Stimulated activated CD8-positive, alpha-beta memory T cell treated with anti-CD3 and anti-CD28 coated beads, Interleukin-15, amount 100 ng/mL, for 24 hours (primary cell): ENCODE results near the gene HECW1.
"Not testable (repeated sequence)": the region's sequence is repeated elsewhere in the genome, so short reads cannot be mapped to it uniquely, and the experiment has no call there.

ENCODE experiments used
- DNase-seq: peaks from one replicate; pipeline ENCODE4 v3.0.0-alpha.2; 2020; ENCODE audit warnings: low read depth

Gene HECW1

DNA sequence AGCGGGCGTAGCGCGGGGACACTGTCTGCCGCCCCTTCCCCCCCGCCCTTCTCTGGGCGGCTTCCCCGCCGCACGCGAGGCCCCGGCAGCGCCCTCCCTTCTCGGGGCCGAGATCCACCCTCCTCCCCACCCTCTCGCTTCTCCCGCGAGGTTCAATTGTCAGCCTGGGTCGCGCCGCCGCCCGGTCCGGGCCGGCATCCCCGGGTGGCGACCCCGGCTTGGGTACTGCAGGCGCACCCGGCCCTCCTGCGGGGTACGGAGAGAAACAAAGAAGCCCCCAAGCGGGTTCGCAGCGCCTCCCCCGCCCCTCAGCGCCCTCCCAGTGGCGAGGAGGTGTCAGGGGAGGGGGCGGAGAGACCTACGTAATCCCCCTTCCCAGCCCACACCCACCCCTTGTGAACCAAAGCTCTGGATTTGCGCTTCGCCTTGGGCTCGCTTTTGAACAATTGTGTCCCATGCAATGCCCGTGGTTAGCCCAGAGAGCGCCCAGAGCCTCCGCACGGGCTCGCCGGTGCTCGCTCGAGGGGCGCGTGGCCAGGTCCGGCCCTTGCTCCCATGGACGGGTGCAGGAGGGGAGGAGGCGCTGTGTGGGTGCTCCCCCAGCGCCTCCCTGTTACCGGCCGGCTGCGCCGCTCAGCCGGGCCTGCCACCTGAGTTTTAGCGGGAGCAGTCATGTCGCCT is 634 bp downstream of the HECW1 start:
- no peak for DNase-seq

GRCh38 chr7:43113622-43114457 is 1.4 kb downstream of the HECW1 start:
- DNase-seq, result no peak

DNA sequence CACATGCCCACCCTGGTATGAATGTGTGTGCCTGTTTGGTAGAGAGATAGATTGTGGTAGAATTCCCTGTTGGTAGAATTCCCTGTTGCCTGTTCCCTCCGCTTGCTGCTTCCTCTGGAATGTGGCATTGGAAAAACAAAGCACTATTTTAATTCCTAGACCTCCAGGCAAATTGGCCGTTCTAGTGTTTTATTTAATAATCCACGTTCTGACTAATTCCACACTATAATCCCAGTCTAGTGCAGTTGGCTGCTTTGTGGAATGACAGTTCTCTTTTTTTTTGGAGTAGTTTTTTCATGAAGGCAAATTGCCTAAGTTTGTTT is 2.0 kb downstream of the HECW1 start:
- no peak for DNase-seq

GRCh38 chr7:43116451-43116850 is 4.0 kb downstream of the HECW1 start:
- no peak for DNase-seq

GRCh38 chr7:43117095-43117494 is 4.6 kb downstream of the HECW1 start:
- DNase-seq, result no peak

DNA sequence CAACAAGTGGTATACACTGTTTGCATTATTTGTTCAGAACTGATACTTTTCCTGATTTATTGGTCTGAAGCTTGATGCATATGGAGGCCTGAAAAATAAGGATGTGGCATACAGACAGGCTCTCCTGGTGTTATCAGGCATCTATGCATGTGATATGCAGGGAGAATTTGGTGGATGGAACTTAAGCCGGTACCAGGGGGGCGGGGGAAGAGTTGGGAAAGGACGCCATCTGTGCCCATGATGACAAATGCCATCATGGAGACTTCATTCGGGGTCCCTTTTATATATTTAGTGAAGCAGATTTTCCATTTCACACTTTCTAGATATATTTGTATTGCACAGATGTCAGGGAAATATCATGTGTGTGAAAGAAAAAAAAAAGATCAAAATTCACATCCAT is 5.4 kb downstream of the HECW1 start:
- DNase-seq, result no peak

GRCh38 chr7:43118313-43118712 is 5.9 kb downstream of the HECW1 start:
- no peak for DNase-seq

- no peak for DNase-seq
These were observed 7.1 kb downstream of the HECW1 start for GRCh38 chr7:43119371-43120075.

GRCh38 chr7:43121973-43122372 is 9.5 kb downstream of the HECW1 start:
- DNase-seq, result no peak

DNA sequence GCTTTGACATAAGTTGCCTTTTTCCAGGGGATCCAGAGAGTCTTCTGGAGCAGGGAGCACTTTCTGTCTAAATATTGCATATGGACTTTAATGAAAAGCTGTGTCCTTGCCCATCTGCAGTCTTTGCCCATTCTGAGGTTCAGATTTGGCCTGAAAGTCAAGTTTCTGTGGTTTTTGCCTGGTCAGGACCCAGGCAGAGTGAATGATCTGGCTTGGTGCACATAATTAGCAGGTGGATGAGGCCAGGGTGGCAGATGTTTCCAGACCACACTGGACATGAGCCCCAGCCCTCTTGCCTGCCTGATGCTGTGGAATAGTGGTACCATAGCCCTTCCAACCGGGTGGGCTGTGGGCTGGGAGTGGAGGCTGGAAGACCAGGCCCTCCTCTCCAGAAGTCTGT is 11.0 kb downstream of the HECW1 start:
- no peak for DNase-seq

- DNase-seq, result no peak
These were observed 11.9 kb downstream of the HECW1 start for GRCh38 chr7:43124388-43124787.

DNA sequence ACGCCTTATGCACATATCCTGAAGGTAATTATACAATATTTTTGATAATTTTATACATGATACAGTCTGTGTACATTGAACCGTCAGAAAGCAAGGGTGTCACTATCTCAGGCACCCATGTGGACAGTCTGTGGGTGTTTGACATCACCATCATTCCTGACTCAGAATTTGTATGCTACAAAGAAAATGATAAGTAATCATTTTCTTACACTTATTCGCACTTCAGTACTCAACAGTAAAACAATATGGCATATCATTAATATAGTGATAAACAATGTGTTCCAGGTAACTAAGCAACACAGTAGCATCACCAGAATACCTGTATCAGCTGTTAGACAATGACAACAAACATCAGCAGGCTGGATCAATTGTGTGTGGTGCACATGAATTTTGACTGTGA is 17.9 kb downstream of the HECW1 start:
- no peak for DNase-seq

GRCh38 chr7:43135129-43135528 is 22.7 kb downstream of the HECW1 start:
- no peak for DNase-seq

GRCh38 chr7:43136064-43136463 is 23.6 kb downstream of the HECW1 start:
- no peak for DNase-seq

GRCh38 chr7:43137121-43137744 is 24.8 kb downstream of the HECW1 start:
- not testable (repeated sequence) for DNase-seq

DNA sequence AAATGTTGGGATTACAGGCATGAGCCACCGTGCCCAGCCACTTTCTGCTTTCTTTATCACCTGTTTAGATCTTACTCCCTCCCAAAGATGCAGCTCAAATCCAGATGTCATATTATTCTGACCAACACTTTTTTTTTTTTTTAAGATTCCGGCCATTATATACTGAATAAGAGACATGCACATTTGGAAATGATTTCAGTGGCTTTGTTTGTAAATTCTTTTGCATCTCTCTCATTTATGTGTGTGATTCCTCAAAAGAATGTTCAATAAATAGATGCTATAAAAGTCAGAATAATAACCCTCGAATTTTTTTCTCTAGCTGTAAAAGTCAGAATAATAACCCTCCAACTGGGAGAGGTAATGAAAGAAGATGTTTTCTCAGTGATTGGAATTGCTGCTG is 25.4 kb downstream of the HECW1 start:
- DNase-seq, result no peak

DNA sequence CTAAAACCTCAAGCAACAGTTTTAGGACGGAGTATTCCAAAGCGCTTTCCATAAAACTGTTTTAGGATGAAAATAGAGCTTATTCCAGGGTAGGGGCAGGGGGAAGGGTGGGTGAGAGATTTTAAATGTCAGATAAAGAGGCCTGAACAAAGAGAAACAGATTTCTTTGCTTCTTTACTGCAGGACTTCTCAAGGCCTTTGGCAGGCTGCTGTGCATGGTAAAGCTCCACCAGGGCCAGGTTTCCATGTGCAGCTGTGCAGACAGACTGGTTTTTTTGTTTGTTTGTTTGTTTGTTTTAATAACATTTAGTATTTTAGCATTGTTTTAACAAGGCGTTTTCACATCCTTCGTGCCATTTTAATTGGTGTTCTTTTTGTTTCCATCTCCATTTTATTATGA is 26.3 kb downstream of the HECW1 start:
- DNase-seq, result no peak

- DNase-seq, result no peak
These were observed 26.7 kb downstream of the HECW1 start for GRCh38 chr7:43139137-43139536.

GRCh38 chr7:43140186-43140585 is 27.7 kb downstream of the HECW1 start:
- DNase-seq, result no peak

GRCh38 chr7:43141091-43141490 is 28.6 kb downstream of the HECW1 start:
- no peak for DNase-seq

- DNase-seq, result no peak
These were observed 30.3 kb downstream of the HECW1 start for GRCh38 chr7:43142703-43143102.

DNA sequence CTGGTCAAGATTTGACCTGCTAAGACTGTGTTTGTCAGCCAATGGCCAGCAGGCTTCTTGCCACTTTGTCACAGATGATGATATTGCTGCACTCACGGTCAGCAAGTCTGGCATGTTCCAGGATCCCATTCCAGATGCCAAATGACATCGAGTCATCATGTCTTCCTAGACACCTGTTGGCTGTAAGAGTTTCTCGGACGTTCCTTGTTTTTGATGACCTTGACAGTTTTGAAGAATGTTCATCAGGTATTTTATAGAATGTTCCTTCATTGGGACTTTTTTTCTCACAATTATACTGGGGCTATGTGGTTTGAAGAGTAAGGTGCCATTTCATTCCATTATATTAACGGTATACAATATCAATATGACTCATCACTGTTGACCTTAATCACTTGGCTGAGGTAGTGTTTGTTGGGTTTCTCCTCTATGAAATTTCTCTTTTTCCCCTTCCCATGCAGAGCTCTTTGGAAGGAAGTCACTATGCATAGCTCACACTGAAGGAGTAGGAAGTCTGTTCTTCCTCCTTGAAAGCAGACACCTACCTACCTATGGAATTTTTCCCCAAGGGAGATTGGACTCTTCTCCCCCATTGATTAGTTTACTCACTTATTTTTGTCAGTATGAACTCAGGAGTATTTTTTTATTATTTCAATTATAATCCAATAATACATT is 31.6 kb downstream of the HECW1 start:
- DNase-seq, result no peak
